ENCODE data around the gene VCAM1. TPM values are rescaled to one million over a fixed set of nuclear protein-coding genes. Genes with fewer than 3 reads are reported as not detected.

Gene VCAM1
- total and polyA plus RNA-seq, 2 donors (not counting 3 experiments of a cell fraction or from before 2014, with no cell fraction given): 1.8 to 2.3 TPM

DNA sequence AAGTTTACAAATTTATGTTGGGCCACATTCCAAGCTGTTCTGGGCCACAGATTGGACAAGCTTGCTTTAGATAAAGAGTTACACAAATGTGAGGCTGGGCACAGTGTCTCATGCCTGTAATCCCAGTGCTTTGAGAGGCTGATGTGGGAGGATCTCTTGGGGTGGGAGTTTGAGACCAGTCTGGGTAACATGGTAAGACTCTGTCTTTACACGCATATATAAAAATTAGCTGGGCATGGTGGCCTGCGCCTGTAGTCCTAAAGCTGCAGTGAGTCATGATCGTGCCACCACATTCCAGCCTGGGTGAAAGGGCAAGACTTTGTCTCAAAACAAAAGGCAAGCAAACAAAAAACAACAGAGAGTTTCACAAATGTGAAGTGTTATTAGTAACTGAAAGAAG, 5.9 kb upstream of the VCAM1 start:
- intact Hi-C loops (cut with micrococcal nuclease): no loop called here
- no peaks in the 10 kb centered on the region for H3K9me3 ChIP-seq (replicated peaks; ENCODE audit: control insufficient read depth, insufficient read depth, low read length)
- H3K27me3 ChIP-seq (ENCODE audit: control insufficient read depth in 2 of 2, insufficient read depth in 2 of 2, low read length in 2 of 2): no peaks in the 10 kb centered on the region
- dilution Hi-C loops (cut with MboI; ENCODE audit: extremely low pct_ligation_motif_present, low sequenced_read_pairs): no loop called here
- peaks cover 23% of the 10 kb centered on the region for H3K4me1 ChIP-seq (ENCODE audit: control insufficient read depth, extremely low read depth, insufficient read depth, low read length)
- no peak overlapping the region for H3K9ac ChIP-seq (replicated peaks; ENCODE audit: extremely low read depth, insufficient read depth, low read length)
- H2AFZ ChIP-seq (ENCODE audit: low read depth, low read length): peak overlapping the region; percentile 85
- H3K27ac ChIP-seq (ENCODE audit: insufficient read depth, low read depth, low read length): peak overlapping the region; percentile 48
- ChIA-PET CTCF (interaction anchor here (1.1 kb wide), 1 partner anchor 14 kb away, joined by 3 read pairs; no protein-coding TSS in a partner anchor), POLR2A (no interaction called here)
- no peaks in the 10 kb centered on the region for H4K20me1 ChIP-seq (replicated peaks; ENCODE audit: control insufficient read depth, extremely low read depth, insufficient read depth, low read length)
- H3K36me3 ChIP-seq (ENCODE audit: control insufficient read depth in 2 of 2, extremely low read depth in 1 of 2, insufficient read depth in 2 of 2, low read length in 2 of 2): no peaks in the 10 kb centered on the region
- no peaks in the 10 kb centered on the region for H3K9me1 ChIP-seq (replicated peaks; ENCODE audit: control insufficient read depth, extremely low read depth, insufficient read depth, low read length)
- FAIRE-seq (peak; percentile 79), DNase-seq (ENCODE audit: low read depth, low spot score) (peak; percentile 62)
- BruUV-seq (replicated peaks): no TSS peak
- peak overlapping the region; percentile 42 for H3K4me2 ChIP-seq (ENCODE audit: insufficient read depth, low read length)
- TF ChIP-seq JUN (IDR thresholded peaks at IDR 0.05; ENCODE audit: borderline replicate concordance, insufficient read depth, insufficient read length, low read depth) (peak; percentile 37), POLR2A (IDR thresholded peaks at IDR 0.05; ENCODE audit: low read depth, low read length) (no peak)
- no peak overlapping the region for H3K4me3 ChIP-seq (replicated peaks in 1 of 3; ENCODE audit: insufficient read depth in 1 of 3, low read depth in 1 of 3, low read length in 3 of 3)
- no peaks in the 10 kb centered on the region for H3K79me2 ChIP-seq (ENCODE audit: control insufficient read depth, insufficient read depth, low read length)

DNA sequence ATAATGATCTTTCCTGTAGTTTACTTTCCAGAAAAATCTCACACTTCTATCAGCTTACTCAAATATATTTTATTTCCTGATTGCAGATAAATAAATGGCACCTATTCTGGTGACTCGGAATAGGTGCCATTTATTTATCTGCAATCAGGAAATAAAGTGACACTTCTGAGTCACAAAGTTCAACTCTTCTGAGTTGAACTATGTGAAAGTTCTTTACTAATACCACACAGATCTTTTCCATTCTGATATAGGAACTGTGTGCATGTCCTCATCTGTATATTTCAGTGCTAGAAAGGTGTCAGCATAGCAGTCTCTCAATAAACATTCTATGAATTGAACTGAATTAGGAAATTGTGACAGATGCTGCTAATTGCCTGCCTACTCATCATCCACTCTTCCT, 4.9 kb upstream of the VCAM1 start:
- no TSS peak for BruUV-seq (replicated peaks)
- no peak for TF ChIP-seq POLR2AphosphoS5 (IDR thresholded peaks at IDR 0.05; ENCODE audit: insufficient read depth, low read depth, low read length)
- TF ChIP-seq MYC (IDR thresholded peaks at IDR 0.05; ENCODE audit: low read depth, low read length): no peak
- TF ChIP-seq JUN (IDR thresholded peaks at IDR 0.05; ENCODE audit: borderline replicate concordance, insufficient read depth, insufficient read length, low read depth): no peak
- no peak for TF ChIP-seq GATA2 (IDR thresholded peaks at IDR 0.05; ENCODE audit: insufficient read depth, insufficient read length, low read depth, low read length)
- TF ChIP-seq EZH2 (IDR thresholded peaks at IDR 0.05; ENCODE audit: borderline replicate concordance, low read depth, low read length, severe bottlenecking): no peak
- no peak for TF ChIP-seq POLR2A (IDR thresholded peaks at IDR 0.05; ENCODE audit: low read depth, low read length)
- TF ChIP-seq, protein P1, sequence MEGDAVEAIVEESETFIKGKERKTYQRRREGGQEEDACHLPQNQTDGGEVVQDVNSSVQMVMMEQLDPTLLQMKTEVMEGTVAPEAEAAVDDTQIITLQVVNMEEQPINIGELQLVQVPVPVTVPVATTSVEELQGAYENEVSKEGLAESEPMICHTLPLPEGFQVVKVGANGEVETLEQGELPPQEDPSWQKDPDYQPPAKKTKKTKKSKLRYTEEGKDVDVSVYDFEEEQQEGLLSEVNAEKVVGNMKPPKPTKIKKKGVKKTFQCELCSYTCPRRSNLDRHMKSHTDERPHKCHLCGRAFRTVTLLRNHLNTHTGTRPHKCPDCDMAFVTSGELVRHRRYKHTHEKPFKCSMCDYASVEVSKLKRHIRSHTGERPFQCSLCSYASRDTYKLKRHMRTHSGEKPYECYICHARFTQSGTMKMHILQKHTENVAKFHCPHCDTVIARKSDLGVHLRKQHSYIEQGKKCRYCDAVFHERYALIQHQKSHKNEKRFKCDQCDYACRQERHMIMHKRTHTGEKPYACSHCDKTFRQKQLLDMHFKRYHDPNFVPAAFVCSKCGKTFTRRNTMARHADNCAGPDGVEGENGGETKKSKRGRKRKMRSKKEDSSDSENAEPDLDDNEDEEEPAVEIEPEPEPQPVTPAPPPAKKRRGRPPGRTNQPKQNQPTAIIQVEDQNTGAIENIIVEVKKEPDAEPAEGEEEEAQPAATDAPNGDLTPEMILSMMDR (IDR thresholded peaks at IDR 0.05; ENCODE audit: extremely low read depth in 1 of 2, insufficient read depth in 1 of 2, low read depth in 1 of 2, low read length in 2 of 2): no peak
- TF ChIP-seq, protein P2, sequence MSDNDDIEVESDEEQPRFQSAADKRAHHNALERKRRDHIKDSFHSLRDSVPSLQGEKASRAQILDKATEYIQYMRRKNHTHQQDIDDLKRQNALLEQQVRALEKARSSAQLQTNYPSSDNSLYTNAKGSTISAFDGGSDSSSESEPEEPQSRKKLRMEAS (IDR thresholded peaks at IDR 0.05; ENCODE audit: insufficient read depth, insufficient read length): no peak
- TF ChIP-seq FOS (IDR thresholded peaks at IDR 0.05; ENCODE audit: borderline replicate concordance, insufficient read depth, low read length): no peak
- no peaks in the 10 kb centered on the region for H3K79me2 ChIP-seq (ENCODE audit: control insufficient read depth, insufficient read depth, low read length)
- dilution Hi-C loops (cut with MboI; ENCODE audit: extremely low pct_ligation_motif_present, low sequenced_read_pairs) (no loop called here), intact Hi-C loops (cut with micrococcal nuclease) (no loop called here)
- no peak overlapping the region for H3K4me2 ChIP-seq (ENCODE audit: insufficient read depth, low read length)
- H3K27ac ChIP-seq (ENCODE audit: insufficient read depth, low read depth, low read length): no peak overlapping the region
- H3K27me3 ChIP-seq (ENCODE audit: control insufficient read depth in 2 of 2, insufficient read depth in 2 of 2, low read length in 2 of 2): no peaks in the 10 kb centered on the region
- no peak overlapping the region for H2AFZ ChIP-seq (ENCODE audit: low read depth, low read length)
- H3K36me3 ChIP-seq (ENCODE audit: control insufficient read depth in 2 of 2, extremely low read depth in 1 of 2, insufficient read depth in 2 of 2, low read length in 2 of 2): no peaks in the 10 kb centered on the region
- H3K4me3 ChIP-seq (replicated peaks in 1 of 3; ENCODE audit: insufficient read depth in 1 of 3, low read depth in 1 of 3, low read length in 3 of 3): no peak overlapping the region
- H3K4me1 ChIP-seq (ENCODE audit: control insufficient read depth, extremely low read depth, insufficient read depth, low read length): peaks cover 19% of the 10 kb centered on the region
- H3K9ac ChIP-seq (replicated peaks; ENCODE audit: extremely low read depth, insufficient read depth, low read length): no peak overlapping the region
- DNase-seq (ENCODE audit: low read depth, low spot score): no peak
- POLR2A ChIA-PET: no interaction called here
- H3K9me1 ChIP-seq (replicated peaks; ENCODE audit: control insufficient read depth, extremely low read depth, insufficient read depth, low read length): no peaks in the 10 kb centered on the region
- no peaks in the 10 kb centered on the region for H3K9me3 ChIP-seq (replicated peaks; ENCODE audit: control insufficient read depth, insufficient read depth, low read length)
- no peaks in the 10 kb centered on the region for H4K20me1 ChIP-seq (replicated peaks; ENCODE audit: control insufficient read depth, extremely low read depth, insufficient read depth, low read length)
- FAIRE-seq: no peak
- CTCF ChIA-PET: no interaction called here
